Measurements from ENCODE around the gene DNASE1L1. TPM values are rescaled to one million over a fixed set of nuclear protein-coding genes. Genes with fewer than 3 reads are reported as not detected.

DNASE1L1 gene
- total and polyA plus RNA-seq, 4 donors: 9.3 to 22.1 (median 16.7) TPM

- no peak for DNase-seq (ENCODE audit: low spot score)
- peaks cover 4 to 18% (median 4%) of the 10 kb centered on the region in 4 donors for H3K4me1 ChIP-seq (ENCODE audit: control insufficient read depth in 4 of 4, insufficient read depth in 4 of 4, low read length in 3 of 4)
- H3K36me3 ChIP-seq (ENCODE audit: control insufficient read depth in 4 of 4, insufficient read depth in 3 of 4, low read depth in 1 of 4, low read length in 3 of 4): peaks cover 3 to 10% (median 5%) of the 10 kb centered on the region in 4 donors
Measured at GRCh38 chrX:154432210-154432609, 23.2 kb upstream of the DNASE1L1 start.

GRCh38 chrX:154431341-154431740 is 22.3 kb upstream of the DNASE1L1 start:
- H3K27ac ChIP-seq (ENCODE audit: low read depth in 1 of 2, low read length in 2 of 2): peak overlapping the region in 1 of 2 donors; percentile 28
- DNase-seq (ENCODE audit: low spot score): no peak

More at GRCh38 chrX:154432210-154432609, 23.2 kb upstream of the DNASE1L1 start:
- H3K9ac ChIP-seq (ENCODE audit: low read depth in 1 of 2, low read length in 2 of 2): no peak overlapping the region
- H3K27ac ChIP-seq (ENCODE audit: low read depth in 1 of 2, low read length in 2 of 2): no peak overlapping the region
- no peak overlapping the region for H3K4me3 ChIP-seq (ENCODE audit: low read depth in 1 of 3, low read length in 3 of 3)
- 94% methylated on average over 8 of the region's 8 CpGs for WGBS
- TF ChIP-seq HNF4G (IDR thresholded peaks at IDR 0.05) (no peak), REST (IDR thresholded peaks at IDR 0.05) (no peak), TAF1 (conservative IDR thresholded peaks at IDR 0.05) (no peak), SP1 (IDR thresholded peaks at IDR 0.05) (no peak), FOXA1 (IDR thresholded peaks at IDR 0.05) (no peak), GABPA (IDR thresholded peaks at IDR 0.05 in 1 of 2, conservative IDR thresholded peaks at IDR 0.05 in 1 of 2) (no peak), ATF3 (IDR thresholded peaks at IDR 0.05) (no peak), ZBTB33 (IDR thresholded peaks at IDR 0.05) (no peak), YY1 (IDR thresholded peaks at IDR 0.05) (no peak), NR2F2 (IDR thresholded peaks at IDR 0.05) (no peak), HNF4A (conservative IDR thresholded peaks at IDR 0.05) (no peak)
- TF ChIP-seq, protein P1, sequence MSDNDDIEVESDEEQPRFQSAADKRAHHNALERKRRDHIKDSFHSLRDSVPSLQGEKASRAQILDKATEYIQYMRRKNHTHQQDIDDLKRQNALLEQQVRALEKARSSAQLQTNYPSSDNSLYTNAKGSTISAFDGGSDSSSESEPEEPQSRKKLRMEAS (IDR thresholded peaks at IDR 0.05): no peak
- no peaks in the 10 kb centered on the region for H3K27me3 ChIP-seq (ENCODE audit: control insufficient read depth in 4 of 4, insufficient read depth in 4 of 4, low read length in 3 of 4)
- no peaks in the 10 kb centered on the region for H3K9me3 ChIP-seq (ENCODE audit: control insufficient read depth in 4 of 4, low read length in 3 of 4)

More at GRCh38 chrX:154431341-154431740, 22.3 kb upstream of the DNASE1L1 start:
- Histone ChIP-seq H3K9me3 (ENCODE audit: control insufficient read depth in 4 of 4, low read length in 3 of 4) (no peaks in the 10 kb centered on the region), H3K36me3 (ENCODE audit: control insufficient read depth in 4 of 4, insufficient read depth in 3 of 4, low read depth in 1 of 4, low read length in 3 of 4) (peaks cover 3 to 10% (median 5%) of the 10 kb centered on the region in 4 donors), H3K4me3 (ENCODE audit: low read depth in 1 of 3, low read length in 3 of 3) (no peak overlapping the region), H3K9ac (ENCODE audit: low read depth in 1 of 2, low read length in 2 of 2) (no peak overlapping the region), H3K4me1 (ENCODE audit: control insufficient read depth in 4 of 4, insufficient read depth in 4 of 4, low read length in 3 of 4) (peaks cover 4 to 18% (median 5%) of the 10 kb centered on the region in 4 donors), H3K27me3 (ENCODE audit: control insufficient read depth in 4 of 4, insufficient read depth in 4 of 4, low read length in 3 of 4) (no peaks in the 10 kb centered on the region)
- 80% methylated on average over 5 of the region's 5 CpGs for WGBS
- TF ChIP-seq YY1 (IDR thresholded peaks at IDR 0.05) (no peak), EGR1 (IDR thresholded peaks at IDR 0.05; ENCODE audit: low read depth in 2 of 2) (no peak), GABPA (IDR thresholded peaks at IDR 0.05 in 1 of 2, conservative IDR thresholded peaks at IDR 0.05 in 1 of 2) (no peak), NR2F2 (IDR thresholded peaks at IDR 0.05) (no peak)
